HG02970 (cell line): Measurements from ENCODE around the gene CIAO1.
A peak's percentile ranks its signal among the peaks of the same experiment; 100 is the strongest.
"Not testable (repeated sequence)": the region's sequence is repeated elsewhere in the genome, so short reads cannot be mapped to it uniquely, and the experiment has no call there.

ENCODE experiments used
- ATAC-seq: cut with Tn5 transposase; IDR thresholded peaks from one replicate; pipeline ENCODE4 v1.9.1; 2021; ENCODE audit warnings: mild to moderate bottlenecking, moderate library complexity, moderate number of reproducible peaks; ENCODE audit not compliant: unreplicated experiment, low FRiP score

Gene CIAO1

DNA sequence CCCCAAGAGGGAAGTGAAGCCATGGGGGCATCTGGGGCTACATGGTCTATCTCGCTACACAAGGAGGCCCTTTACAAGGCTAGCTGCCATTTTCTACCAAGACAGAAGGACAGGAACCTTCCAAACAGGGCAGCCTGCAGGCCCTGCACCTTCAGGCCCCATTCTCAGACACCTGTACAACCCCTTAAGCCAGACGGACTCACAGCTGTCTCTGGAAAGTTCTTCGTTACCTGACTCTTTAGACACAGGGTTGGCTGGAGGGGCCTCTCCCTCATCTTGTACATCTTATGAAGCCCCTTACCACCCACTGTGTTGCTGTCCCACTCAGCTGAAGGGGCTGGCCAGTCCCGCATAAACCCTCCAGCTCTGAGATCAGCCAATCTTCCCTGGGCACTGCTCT, 17.4 kb upstream of the CIAO1 start:
- no peak for ATAC-seq

DNA sequence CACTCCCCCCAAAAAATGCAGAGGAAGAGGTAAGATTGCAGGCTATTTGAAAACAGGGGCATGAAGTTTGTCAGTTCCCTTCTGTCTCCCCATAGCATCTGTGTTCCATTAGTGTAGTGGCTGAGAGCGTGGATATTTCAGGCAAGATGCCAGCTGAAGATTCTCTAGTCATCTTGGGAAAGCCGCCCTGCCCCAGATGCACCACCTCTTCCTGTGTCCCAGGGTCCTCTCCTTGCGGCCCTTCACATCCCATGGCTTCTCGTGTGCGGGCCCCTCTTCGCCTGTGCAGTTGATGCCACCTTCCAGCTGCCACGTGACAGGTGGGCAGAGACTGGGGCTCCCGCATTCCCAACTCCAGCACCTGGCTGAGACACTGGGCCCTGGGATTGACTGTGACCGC, 16.4 kb upstream of the CIAO1 start:
- ATAC-seq, result no peak

DNA sequence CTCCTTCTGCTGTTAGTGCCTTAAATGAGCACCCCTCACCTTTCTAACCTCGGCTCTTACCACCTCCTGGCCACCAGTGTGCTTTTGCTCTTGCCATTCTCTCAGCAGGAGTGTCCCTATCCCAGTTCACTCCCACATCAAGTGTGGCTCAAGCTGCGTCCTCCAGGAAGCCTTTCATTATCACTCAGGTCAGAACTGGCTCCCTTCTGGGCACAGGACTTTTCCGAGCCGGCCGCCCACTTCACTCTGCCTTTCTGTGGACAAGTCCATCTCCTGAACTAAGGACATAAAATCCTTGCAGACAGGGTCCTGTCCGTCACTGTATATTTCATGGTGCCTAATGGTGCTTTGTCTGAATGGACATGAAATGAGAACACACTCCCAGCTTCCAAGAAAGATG, 15.8 kb upstream of the CIAO1 start:
- no peak for ATAC-seq

DNA sequence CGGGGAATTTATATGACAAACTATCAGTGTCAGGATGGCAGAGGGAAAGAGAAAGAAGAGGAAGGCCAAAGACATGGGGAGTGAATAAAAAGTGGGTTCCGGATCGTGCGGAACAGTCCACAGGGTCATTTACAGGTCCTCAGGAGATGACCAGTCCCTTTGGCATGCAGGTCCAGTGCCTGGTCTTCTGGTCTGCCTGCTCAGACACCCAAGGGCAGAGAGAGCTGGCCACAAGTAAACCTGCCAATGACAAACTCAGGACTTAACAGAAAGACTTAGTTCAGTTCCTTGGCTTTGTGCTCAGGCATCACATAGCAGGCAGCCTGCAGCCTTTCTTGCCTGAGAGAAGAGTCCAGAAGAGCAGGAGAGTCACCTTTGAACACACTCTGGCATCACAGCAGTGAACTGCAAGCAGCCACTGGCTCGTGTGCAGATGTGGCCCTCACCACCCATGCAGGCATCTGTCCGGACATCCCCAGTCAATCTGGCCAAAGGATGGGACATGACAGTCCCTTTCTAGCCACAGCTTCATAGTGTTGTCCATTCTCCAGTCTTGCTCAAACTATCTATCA, 14.2 kb upstream of the CIAO1 start:
- no peak for ATAC-seq

DNA sequence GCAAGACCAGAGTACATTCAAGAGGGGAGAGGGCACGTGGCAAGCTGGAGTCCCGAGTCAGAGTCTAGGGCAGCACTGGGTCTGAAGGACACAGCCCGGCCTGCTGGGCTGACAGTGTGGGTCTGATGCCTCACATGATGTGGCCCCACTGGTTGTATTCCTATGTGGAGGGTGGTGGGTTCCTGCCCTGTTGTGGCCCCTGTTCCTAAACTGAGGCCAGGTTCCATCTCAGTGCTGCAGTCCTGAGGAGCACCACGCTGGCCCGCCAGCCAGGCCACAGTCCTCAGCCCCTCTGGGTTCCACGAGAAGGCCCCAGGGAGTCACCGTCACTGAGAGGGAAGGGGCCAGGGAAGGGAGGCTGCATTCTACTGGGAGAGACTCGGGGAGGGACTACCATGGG, 13.5 kb upstream of the CIAO1 start:
- no peak for ATAC-seq

DNA sequence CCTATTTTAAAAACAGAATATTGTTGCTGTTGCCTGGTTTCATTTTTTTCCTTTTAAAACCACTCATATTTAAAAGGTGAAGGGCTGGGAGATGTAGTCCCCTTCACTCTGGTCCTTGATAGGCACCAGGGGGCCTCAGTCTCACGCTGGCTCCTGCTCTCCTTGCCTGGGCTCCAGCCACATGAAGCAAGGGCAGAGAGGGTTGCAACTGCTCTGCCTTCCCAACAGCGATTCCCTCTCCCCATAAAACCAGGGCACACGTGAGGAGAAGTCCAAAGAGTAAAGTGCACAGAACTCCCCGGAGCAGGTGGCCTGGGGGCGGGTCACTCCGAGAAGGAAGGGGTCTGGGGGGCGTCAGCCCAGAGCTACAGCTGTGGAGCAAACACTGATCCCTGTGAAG, 13.0 kb upstream of the CIAO1 start:
- ATAC-seq, result no peak

DNA sequence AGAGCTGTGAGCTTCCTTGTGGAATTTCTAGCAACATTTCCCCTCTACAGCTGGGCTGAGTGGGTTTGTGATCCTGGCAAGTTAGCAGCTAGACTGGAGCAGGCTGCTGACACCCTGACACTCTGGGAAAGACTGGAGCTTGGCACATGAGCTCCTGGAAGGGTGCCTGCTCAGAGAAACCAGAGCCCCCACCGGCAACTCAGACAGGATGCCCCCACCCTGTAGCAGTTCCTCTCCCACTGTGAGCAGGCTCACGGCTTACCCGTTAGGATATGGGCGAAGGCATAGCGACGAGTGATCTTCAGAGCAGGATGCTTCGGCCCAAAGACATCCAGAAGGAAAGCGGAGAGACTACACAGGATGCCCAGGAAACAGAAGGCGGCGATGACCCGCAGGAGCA, 11.5 kb upstream of the CIAO1 start:
- ATAC-seq, result no peak

DNA sequence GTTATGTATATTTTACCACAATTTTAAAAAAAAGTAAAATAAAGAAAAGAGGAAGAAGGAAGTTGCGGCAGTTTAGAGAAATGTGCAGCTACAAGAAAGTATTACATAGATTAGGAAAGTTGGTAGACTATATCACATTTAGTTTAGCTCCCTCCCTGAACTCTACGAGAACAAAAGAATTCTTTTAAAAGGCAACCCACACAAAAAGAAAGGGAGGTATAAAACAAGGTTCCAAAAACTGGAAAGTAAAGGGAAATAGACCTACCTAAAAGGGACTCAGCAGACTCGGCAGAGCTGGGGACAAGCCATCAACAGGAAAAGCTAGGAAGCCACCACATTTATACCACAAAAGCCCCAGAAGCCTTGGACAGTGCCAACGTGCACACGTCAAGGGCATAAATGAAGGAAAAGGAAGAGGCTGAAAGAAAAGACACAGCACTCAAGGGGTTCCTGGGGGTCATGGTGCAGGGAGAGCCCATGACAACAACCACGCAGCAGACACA, 9.4 kb upstream of the CIAO1 start:
- ATAC-seq, result no peak

DNA sequence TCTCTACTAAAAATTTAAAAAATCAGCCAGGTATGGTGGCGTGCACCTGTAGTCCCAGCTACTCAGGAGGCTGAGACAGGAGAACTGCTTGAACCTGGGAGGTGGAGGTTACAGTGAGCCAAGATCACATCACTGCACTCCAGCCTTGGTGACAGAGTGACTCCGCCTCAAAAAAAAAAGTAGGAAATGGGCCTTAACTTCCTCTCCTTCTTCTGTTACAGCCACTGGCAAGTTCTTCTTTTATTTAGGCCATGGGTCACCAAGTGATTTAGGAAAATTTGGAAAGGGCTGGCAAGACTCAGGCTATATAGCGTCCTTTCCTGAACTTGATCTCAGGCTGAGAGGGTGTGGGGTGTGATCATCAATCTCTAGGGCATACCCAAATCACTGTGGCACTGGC, 8.3 kb upstream of the CIAO1 start:
- ATAC-seq, result not testable (repeated sequence)

DNA sequence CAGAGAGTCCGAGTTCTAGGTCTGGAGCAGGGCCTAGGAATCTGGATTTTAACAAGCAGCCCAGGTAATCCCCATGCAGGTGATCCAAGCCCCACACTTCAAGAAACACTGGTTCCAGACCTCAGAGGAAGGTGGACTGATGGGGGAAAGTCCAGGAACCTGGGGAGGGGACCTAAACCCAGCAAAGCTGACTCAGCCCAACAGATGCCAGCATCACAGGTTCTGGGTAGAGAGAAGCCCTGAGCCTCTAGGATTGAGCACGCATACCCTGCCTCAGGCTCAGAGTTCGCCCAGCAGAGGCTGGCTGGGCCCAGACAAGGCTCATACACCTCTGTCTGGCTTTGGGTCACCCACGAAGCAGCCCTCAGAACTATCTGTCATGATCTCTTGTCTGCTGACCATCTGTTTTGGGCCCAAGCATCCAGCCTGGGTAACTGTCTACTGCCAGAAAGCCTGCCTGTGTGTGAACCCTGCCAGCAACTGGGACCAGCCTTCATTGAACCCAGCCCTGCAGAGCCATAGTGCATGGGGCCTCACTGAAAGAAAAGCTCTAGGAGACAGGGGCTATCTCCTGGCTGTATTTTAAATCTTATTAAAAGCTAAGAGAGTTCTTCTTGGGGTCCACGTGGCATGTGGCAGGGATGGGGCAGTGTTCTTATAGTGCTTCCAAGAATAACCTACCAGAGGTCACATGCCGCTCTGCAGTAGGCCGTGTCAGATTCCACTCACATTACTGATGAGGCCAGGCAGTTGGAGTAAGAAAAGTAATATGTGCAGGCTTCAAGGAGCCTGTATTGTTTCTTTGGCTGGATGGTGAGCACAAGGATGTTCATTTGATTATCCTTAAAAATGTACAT, 7.6 kb upstream of the CIAO1 start:
- ATAC-seq, result no peak

DNA sequence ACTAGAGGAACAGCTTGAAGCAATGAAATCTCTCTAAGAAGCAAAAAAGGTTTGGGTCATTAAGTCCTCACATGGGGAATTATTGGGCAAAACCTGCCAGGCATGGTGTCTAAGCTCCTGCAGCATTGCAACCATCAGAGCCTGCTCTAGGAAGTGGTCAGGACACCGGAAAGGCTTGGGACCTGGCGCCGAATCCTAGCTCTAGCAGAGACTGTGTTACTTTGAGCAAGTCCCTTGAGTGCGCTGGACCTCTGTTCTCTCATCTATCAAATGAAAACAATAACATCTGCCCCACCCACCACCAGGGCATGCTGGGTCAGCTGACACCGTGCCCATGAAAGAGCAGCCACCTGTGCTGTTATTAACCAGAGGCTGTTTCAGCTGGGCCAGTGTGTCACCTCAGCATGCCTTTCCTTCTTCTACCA, 6.5 kb upstream of the CIAO1 start:
- ATAC-seq, result no peak

DNA sequence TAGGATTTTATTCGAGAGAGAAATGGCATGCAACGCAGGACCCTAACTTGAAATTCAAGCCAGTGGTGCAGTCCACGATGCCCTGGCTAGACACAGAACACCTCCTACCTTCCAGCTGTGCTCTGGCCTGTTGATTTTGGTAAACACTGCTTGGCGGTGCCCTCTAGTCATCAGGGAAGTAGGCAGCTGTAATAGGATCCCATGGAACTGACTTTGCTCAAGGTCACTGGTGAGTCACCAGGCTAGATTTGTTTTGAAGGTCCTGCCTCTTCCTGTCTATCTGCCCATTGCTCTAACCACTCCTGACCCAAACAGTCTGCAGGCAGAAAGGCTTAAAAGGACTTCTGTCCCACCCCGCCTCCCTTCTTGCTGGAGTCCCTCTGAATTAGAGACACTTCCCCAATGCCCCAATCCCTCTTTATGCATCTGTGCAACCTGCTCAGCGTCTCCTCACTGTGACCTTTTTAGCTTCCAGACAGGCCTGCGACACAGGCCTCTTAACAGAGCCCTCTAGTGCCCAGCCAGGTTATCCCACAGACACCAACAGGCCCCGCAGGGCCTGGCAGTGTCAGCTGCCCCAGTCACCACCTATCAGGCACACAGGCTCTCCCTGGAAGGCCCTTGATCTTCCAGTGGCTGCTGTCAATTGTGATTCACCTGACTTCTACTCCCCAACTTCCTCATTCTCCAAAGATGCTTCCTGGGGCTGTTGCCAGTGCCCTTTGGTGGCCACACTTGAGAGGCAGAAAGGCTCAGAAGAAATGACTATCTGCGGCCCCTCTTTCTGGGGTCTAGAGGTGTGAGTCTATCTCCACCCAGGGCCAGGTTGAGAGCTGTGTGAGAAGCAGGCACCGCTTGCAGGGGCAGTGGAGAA, 5.4 kb upstream of the CIAO1 start:
- ATAC-seq, result no peak

DNA sequence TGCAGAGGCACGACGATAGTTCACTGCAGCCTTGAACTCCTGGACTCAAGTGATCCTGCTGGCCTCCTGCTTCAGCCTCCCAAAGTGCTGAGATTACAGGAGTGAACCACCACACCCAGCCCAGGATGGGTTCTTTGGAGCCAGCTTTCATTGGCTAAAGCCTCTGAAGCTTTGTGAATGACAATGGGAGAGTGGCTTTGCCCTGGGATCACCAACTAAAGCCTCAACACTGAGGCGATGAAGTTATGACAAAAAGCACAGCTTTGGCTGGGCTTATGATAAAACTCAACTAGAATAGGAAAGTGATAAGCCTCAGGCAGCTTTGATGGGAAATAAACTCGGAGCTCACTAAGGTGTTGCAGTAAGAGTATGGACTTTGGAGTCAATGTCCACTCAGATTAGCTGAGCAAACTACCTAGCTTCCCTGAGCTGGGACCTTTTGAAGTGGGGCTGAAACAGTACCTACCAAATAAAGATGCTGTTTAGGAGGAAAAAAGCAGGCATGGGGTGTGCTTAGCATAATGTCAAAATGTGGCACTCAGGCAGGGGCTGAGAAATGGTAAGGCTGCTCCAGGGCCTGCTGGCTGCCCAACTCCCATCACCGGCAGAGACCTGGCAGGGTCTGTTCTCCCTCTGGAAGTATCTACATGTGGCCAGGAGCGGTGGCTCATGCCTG, 4.6 kb upstream of the CIAO1 start:
- ATAC-seq, result no peak

DNA sequence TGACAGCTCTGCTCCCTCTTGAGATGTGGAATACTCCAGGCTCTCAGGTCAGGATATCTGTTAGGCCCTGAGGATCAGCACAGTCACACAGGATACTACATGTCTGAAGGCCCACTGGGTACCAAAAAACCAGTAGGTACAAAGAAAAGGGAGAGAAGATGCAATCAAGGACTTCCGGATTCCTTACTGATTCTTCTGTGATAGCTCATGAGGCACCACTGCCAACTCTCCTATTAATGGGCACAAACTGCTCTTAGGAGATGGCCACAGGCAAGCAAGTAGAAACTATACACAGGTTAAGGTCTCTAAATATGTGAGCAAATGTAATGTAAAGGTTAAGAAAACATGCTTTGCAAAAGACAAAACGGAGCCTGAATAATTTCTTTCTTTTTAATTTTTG, 3.7 kb upstream of the CIAO1 start:
- no peak for ATAC-seq

DNA sequence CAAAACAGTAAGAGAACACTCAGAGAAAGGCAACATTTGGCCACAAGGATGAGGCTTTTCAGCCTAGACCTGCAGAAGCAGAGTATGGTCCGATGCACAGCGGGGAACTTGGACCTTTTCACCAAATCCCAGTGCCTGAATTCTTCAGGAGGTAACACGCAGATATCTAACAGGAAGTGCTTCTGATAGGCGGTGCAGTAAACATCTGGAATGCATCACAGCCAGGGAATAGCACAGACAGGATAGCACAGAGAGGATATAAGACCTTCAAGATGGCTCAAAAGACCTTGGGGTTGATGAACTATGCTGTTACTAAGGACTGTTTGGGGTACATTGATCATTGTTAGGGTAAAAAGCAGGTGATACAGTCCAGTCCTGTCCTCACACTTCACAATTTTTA, 1.9 kb upstream of the CIAO1 start:
- no peak for ATAC-seq

DNA sequence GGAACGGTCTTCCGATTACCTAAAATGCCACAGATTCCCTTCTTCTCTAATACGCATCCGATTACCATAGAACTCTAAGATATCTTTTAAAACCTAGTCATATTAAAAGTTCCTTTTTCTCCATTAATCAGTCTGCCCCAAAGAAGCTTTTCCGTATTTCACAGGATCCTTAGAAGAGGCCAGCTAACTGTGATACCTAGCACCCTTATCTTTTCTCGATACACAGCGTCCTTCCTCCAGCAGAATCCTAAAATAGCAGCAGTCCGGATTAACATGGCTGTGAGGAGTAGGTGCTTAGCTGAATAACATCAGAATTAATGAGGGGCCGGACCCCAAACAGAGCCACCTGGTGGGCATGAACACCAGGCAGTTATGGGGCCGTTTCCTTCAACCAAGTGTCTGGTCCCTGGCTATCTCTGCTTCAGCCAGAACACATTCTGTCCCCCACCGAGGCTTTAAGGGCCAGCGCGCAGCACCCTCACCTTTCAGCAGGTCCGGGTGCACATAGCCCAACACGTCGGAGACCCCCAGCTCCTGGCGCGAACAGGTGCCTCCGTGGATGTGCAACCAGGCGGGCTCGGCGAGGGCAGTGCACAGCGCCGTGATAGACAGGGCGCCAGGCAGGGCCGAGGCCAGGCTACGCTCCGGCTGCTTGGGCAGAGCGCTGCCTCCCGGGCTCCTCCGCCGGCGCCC, 1.2 kb upstream of the CIAO1 start:
- ATAC-seq, result no peak

DNA sequence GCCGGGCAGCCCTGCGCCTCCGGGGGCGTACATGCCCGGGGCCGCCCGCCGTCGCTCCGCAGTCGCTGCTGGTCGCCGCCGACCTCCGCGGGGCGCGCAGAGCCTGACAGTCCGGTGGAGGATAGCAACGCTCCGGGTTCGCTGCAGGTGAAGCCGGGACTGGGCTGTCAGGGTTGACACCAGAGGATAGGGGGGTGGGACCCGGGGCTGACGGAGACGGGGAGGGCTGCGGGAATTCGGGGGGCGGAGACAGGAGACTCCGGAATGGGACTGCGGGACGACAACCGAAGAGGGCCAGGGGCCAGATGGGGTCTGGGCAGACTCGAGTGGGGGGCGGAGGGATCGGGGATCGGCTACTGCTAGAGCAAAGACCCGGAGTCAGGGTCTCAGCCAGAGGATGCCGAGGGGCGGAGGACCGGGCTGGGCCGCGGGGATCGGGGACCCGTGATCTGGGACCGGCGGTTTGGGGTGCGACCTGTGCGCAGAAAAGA, 631 bp upstream of the CIAO1 start:
- ATAC-seq, result peak; percentile 6

DNA sequence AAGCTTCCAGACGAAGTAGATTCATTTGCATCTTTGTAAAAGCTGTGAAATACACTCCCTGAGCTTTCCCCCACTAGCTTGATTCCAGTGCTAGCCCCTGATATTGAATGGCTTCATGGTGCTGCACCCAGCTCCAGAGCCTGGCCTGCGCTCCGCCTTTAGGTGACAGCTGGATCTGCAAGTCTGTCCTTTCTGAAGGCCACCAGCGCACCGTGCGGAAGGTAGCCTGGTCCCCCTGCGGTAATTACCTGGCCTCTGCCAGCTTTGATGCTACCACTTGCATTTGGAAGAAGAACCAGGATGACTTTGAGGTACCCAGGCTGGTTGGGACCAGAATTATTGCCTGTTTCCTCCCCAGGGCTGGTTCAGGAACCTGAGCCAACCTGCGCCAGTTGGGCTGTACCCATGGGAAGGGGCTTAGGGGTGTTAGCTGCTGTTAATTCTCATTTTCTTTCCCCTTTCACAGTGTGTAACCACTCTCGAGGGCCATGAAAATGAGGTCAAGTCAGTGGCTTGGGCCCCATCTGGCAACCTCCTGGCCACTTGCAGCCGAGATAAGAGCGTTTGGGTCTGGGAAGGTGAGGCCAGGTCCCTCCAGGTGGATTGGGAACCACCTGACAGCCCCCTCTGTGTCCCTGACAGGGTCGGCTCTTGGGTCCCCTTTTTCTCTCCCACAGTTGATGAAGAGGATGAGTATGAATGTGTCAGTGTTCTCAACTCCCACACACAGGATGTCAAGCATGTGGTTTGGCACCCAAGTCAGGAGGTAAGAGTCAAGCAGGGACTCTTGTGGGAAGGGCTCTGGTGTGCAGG, 1.3 kb downstream of the CIAO1 start:
- no peak for ATAC-seq

DNA sequence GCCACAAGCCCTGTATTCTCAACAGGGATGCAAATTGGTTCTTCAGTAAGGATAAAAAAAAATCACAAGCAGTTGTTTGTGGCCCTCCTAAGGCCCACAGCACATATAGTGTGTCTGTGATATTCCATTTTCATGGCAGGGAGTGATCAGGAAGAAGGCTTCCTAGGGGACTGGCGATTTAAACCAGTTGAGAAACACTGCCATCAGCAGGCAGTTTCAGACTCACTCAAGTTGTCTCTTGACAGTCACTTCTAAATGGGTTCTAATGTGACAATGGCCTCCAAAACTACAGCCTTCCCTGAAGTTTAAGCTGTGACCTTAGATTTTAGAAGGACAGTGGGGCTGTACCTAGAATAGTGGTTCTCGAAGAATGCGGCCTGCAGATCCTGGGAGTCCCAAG, 6.0 kb downstream of the CIAO1 start:
- ATAC-seq, result no peak
